Lower lobe of right lung (tissue), 2 donors: ENCODE results near the gene NUBPL. TPM values are rescaled to one million over a fixed set of nuclear protein-coding genes. Genes with fewer than 3 reads are reported as not detected.

Experiments
- ATAC-seq, 2 donors: fragments of 200-7000 bp; cut with Tn5 transposase; one replicate each; pipeline ENCODE4 v1.9.1; 2020 to 2022; ENCODE audit warnings: mild to moderate bottlenecking in 2 of 2, moderate library complexity in 2 of 2
- DNase-seq: peaks from one replicate; pipeline ENCODE4 v3.0.0-alpha.2; 2020
- H3K27ac ChIP-seq: fragments of 200-600 bp; one replicate; pipeline ENCODE4 v1.8.0; 2022
- H3K27me3 ChIP-seq: fragments of 200-600 bp; one replicate; pipeline ENCODE4 v1.8.0; 2022; ENCODE audit warnings: low read depth
- H3K36me3 ChIP-seq: fragments of 200-600 bp; one replicate; pipeline ENCODE4 v1.8.0; 2022; ENCODE audit warnings: mild to moderate bottlenecking
- H3K4me1 ChIP-seq: fragments of 200-600 bp; one replicate; pipeline ENCODE4 v1.8.0; 2022
- H3K4me3 ChIP-seq: fragments of 200-600 bp; one replicate; pipeline ENCODE4 v1.8.0; 2022; ENCODE audit warnings: mild to moderate bottlenecking
- H3K9me3 ChIP-seq: fragments of 200-600 bp; one replicate; pipeline ENCODE4 v1.8.0; 2022
- CTCF ChIP-seq: fragments of 200-600 bp; IDR thresholded peaks from one replicate; pipeline ENCODE4 v1.8.0; 2022; ENCODE audit warnings: antibody characterized with exemption, mild to moderate bottlenecking
- intact Hi-C: fragments of 100-400 bp; cut with DNase I; formaldehyde crosslinking; loops from one replicate; pipeline ENCODE4 v1.11.0; 2022
- total RNA-seq: library from RNA; stranded (reverse); fragmentation: NEBNext Ultra II Directional; extraction: Animal tissue kit (Norgen Biotek cat#: 25700); gene quantifications from one replicate; pipeline ENCODE4 v1.2.1, GENCODE V29; 2021
- donor health status: DM: no; HTN: yes; CAD: no; lungs with severe emphysema.

The NUBPL gene
- total RNA-seq, 1 donor from 2014 or later = 8.6 TPM

DNA sequence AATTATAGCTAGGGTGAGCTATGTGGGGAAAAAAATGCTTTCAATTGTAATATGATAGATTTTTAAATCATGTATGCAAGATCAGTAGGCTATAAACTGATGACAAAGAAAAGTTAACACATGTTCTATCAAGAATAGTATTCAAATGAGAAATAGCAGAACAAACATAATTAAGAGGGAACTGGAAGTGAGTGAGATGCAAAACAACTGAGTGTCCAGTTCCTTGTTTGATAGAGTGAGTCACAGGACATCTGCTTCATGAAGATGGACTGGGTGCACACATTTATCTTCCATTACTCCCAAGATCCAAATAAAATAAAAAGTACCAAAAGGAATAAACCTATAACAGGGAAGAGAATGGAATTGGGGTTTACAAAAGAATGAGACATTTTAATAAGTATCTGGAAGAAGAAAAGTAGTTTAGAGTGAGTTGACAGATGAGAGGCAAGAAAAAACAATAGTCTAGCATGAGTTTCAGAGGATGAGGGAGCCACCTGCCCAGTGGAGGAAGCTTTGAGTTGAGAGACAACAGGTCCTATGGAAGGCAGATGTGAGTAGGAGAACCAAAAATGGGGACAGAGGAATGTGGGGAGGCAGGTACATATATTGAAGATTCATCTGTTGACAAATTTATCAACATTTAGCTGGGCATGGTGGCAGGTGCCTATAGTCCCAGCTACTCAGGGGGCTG is 337.8 kb downstream of the NUBPL start:
- ATAC-seq = no peak
- intact Hi-C loops = no loop called here
- no peak for TF ChIP-seq CTCF
- Histone ChIP-seq H3K4me1 (no peaks in the 10 kb centered on the region), H3K9me3 (no peaks in the 10 kb centered on the region), H3K27me3 (no peaks in the 10 kb centered on the region), H3K4me3 (no peak overlapping the region), H3K36me3 (no peaks in the 10 kb centered on the region), H3K27ac (no peak overlapping the region)
- DNase-seq = no peak

DNA sequence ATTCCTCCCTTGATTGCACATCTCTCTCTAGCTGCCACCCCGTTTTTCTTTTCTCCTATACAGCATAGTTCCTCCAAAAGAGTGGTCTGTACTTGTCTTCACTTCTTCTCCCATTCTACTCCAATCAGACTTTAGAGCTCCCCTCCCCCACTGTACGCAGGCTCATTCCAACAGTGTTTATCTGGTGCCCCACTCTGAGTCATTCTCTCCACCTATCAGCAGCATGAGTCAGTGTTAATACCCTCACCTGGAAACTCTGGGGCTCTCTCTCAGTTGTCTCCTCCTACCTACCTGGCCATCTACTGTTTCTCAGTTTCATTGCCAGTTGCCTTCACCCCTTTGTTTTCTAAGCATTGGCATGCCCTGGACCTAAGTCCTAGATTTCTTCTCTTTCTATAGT is 340.8 kb downstream of the NUBPL start:
- Histone ChIP-seq H3K27ac (no peak overlapping the region), H3K9me3 (no peaks in the 10 kb centered on the region), H3K27me3 (no peaks in the 10 kb centered on the region), H3K4me1 (no peaks in the 10 kb centered on the region), H3K4me3 (no peak overlapping the region), H3K36me3 (no peaks in the 10 kb centered on the region)
- intact Hi-C loops = no loop called here
- TF ChIP-seq CTCF = no peak
- ATAC-seq (peak in 1 of 2 donors; percentile 25), DNase-seq (no peak)

- ATAC-seq (no peak), DNase-seq (no peak)
- H3K9me3 ChIP-seq = no peaks in the 10 kb centered on the region
- H3K4me1 ChIP-seq = no peaks in the 10 kb centered on the region
- intact Hi-C loops = no loop called here
- no peaks in the 10 kb centered on the region for H3K27me3 ChIP-seq
- no peak overlapping the region for H3K27ac ChIP-seq
- TF ChIP-seq CTCF = no peak
- H3K4me3 ChIP-seq = no peak overlapping the region
- no peaks in the 10 kb centered on the region for H3K36me3 ChIP-seq
Measured at GRCh38 chr14:31902945-31903646, 341.9 kb downstream of the NUBPL start.

- no peak for TF ChIP-seq CTCF
- H3K27me3 ChIP-seq = no peaks in the 10 kb centered on the region
- H3K9me3 ChIP-seq = peaks cover 14% of the 10 kb centered on the region
- DNase-seq (no peak), ATAC-seq (no peak)
- H3K36me3 ChIP-seq = no peaks in the 10 kb centered on the region
- no peaks in the 10 kb centered on the region for H3K4me1 ChIP-seq
- intact Hi-C loops = no loop called here
- H3K4me3 ChIP-seq = no peak overlapping the region
- no peak overlapping the region for H3K27ac ChIP-seq
Measured at GRCh38 chr14:31909977-31910376, 348.8 kb downstream of the NUBPL start.

Other genes with a start within 250 kb of the NUBPL start
- gene HEATR5A, start 140.9 kb upstream of the NUBPL start, total RNA-seq = 41.6 TPM
- gene DTD2, start 103.9 kb upstream of the NUBPL start, total RNA-seq = 13.4 TPM
- not detected for gene GPR33, start 73.4 kb upstream of the NUBPL start, total RNA-seq